HG02970 (cell line): Measurements from ENCODE around the gene TNFAIP8L2.

Experiments used
- ATAC-seq: cut with Tn5 transposase; IDR thresholded peaks from one replicate; pipeline ENCODE4 v1.9.1; 2021; ENCODE audit warnings: mild to moderate bottlenecking, moderate library complexity, moderate number of reproducible peaks; ENCODE audit not compliant: unreplicated experiment, low FRiP score

Gene TNFAIP8L2

DNA sequence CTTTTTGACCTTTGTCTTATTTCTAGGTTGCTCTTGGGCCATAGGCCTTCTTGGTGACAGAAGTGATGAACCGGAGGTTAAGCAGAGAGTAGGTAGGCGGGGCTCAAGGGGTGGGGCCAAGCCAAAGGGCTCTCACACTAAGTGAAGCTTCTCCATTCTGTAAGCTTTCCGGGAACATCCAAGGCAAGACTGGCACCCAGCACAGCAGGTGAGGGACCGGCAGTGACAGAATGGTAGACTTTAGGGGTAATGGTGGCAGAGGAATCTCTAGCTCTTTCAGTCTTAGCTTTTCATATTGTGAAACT, at the start of gene TNFAIP8L2:
Gene TNFAIP8L2 (plus strand): TSS at position 135 of the 305 bp plus-strand sequence. CDS start 2,049 bp downstream, outside the sequence.
- ATAC-seq = peak; percentile 34

GRCh38 chr1:151106894-151107293, 49.6 kb upstream of the TNFAIP8L2 start:
- no peak for ATAC-seq

- ATAC-seq = no peak
Observed at GRCh38 chr1:151108331-151108730, 48.1 kb upstream of the TNFAIP8L2 start.

DNA sequence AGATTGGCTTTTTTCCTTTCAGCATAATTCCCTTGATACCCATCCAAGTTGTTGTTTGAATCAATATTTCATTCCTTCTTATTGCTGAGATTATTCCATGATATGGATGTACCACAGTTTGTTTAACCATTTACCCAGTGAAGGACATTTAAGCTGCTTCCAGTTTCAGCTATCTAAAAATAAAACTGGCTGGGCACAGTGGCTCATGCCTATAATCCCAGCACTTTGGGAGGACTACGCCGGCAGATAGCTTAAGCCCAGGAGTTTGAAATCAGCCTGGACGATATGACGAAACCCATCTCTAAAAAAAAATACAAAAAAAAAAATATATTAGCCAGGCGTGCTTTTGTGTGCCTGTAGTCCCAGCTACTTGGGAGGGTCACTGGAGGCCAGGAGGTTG, 42.6 kb upstream of the TNFAIP8L2 start:
- ATAC-seq = no peak

DNA sequence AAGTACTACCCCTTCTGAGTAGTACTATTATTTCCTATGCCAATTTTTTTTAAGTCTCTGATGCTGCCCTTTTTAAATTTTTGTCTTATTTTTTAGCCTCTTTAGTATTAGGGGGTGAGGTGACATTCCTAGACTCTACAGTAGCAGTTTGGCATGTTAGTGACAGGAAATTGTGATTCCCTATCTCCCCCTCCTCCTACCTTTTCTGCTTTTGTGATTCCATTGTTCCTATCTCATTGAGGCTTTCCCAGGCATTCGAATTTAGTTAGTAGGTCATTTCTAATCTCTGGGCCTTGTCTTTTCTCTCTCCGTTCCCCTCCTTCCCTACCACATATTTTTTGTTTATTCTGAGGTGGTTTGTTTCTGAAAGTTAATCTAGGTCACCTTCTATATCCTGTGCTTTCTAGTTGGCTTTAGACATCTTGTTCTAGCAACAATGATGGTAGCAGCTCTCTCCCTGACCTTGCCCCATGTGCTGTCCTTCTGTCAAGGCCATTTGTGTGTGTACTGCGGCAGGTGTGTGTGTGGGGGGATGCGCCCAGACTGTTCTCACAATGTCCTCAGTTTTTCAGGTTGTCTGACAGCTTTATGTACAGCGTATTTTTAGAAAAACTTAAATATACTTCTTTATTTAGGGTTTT, 31.6 kb upstream of the TNFAIP8L2 start:
- ATAC-seq = no peak

DNA sequence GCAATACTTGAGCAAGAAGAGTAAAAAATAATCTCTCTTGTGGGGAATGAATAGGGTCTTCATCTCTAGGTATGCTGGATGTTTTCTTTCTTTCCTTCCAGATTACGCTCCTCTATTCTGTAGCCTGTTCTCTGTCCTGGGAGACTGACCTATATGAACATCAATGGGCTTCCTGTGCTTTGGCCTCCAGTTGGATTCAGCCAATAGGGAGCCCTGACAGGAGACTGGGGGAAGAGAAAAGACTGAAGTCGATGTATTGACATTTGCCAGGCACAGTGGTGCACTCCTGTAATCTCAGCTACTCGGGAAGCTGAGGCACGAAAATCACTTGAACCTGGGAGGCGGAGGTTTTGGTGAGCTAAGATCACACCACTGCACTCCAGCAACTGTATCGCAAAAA, 27.6 kb upstream of the TNFAIP8L2 start:
- ATAC-seq = no peak

- no peak for ATAC-seq
Observed at GRCh38 chr1:151130987-151131586, 25.4 kb upstream of the TNFAIP8L2 start.

GRCh38 chr1:151131701-151132334, 24.6 kb upstream of the TNFAIP8L2 start:
- no peak for ATAC-seq

DNA sequence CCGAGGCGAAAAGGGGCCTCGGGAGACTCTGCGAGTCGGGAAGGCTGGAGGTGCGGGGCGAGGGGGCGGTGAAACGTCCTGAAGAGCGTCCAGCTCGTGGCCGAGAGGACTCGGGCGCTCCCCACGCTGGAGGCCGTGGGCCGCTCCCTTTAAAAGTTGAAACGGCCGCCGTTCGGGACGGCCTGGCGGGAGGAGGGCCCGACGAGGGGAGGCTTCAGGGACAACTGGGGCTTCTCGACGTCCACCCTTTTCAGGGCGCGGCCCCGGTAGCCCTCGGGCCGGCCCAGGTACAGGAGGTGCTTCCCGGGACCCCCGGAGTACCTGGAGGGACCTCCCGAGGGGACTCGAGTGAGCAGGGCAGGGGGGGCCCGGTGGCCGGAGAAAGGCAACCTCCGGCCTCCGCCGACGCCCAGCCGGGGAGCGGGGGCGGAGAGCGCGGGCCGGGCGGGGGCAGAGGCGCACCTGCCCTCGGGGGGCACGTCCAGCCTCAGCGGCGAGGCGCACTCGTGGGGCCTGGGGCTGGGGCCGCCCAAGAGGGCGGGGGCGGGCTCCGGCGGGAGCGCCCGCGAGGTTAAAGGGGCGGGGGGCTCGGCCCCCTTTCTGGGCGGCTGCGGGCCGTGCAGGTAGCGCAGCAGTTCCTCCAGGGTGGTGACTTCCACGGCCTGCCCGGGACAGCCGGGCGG, 24.0 kb upstream of the TNFAIP8L2 start:
- ATAC-seq = no peak

DNA sequence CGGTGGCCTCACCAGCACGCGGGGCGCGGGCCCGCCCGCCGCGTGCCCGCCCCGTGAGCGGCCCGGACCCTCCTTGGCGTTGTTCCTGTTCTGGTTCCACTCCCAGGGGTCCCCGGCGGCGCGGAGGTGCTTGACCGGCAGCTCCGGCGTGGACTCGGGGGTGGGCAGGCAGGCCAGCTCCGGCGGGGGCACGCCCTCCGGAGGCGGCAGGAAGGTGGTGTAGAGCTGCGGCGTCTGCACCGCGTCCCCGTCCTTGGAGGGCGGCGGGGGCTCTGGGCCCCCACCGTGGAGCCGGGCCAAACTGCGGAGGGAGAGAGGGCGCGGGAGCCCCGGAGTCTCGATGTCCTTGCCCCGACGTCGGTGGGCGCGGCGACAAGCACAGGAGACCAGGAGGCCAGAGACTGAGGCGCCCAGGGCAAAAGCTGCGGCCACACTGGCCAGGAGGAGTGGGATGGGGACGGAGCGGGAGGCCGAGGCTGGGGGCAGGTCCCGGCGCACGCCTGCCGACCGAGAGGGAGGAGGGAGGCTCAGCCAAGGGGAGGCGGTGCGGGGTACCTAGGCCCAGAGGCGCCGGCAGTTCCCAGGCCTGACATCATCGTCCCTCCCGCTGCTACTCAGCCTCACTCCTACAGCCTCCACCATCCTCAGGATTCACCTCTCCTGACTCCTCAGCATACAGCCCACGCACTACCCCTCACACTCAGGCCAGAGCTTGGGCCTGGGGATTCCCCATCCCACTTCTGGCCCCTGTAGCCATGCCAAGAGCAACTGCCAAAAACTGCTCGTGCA, 23.2 kb upstream of the TNFAIP8L2 start:
- no peak for ATAC-seq

GRCh38 chr1:151134396-151134795, 22.1 kb upstream of the TNFAIP8L2 start:
- ATAC-seq = no peak

DNA sequence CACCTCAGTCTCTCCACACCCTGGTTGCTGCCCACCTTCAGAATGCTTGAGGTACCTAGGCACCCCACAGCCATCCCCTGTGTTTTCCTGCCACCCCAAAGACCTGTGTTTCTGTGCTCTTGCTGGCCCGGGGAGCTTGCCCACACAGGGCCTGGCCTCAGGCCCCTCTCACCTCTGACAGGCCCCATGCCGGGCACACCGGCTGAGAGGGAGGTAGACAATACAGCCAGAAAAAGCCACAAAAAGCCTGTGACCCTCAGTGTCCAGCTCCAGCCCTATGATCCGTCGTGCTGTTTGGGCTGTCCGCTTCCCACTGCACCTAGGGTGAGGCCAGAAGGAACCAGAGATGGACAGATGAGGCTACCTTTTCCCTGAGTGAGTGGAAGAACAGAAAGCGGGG, 21.5 kb upstream of the TNFAIP8L2 start:
- ATAC-seq = no peak

GRCh38 chr1:151135433-151136385, 20.7 kb upstream of the TNFAIP8L2 start:
- ATAC-seq = no peak

GRCh38 chr1:151137789-151138188, 18.7 kb upstream of the TNFAIP8L2 start:
- ATAC-seq = no peak

GRCh38 chr1:151142411-151143056, 13.9 kb upstream of the TNFAIP8L2 start:
- no peak for ATAC-seq

GRCh38 chr1:151143057-151143435, 13.4 kb upstream of the TNFAIP8L2 start:
- ATAC-seq = no peak

DNA sequence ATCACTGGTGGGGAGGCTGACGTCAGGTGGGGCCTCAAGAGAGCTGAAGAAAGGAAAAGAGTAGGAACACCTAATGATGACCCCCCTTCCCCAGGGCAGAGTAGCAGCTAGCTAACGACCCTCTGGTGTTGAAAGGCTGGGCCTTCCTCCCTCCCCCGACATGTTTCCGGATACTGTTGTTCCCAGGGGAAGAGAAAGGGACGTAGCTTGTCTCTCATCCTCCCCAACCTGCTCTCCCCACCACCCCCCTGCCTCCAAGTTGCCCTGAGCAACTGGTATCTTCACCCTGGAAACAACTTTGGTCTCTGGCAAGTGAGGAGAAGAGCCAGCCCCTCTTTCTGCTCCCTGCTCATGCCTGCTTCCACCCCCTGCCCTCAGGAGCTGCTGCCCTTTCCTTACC, 12.5 kb upstream of the TNFAIP8L2 start:
- ATAC-seq = no peak

DNA sequence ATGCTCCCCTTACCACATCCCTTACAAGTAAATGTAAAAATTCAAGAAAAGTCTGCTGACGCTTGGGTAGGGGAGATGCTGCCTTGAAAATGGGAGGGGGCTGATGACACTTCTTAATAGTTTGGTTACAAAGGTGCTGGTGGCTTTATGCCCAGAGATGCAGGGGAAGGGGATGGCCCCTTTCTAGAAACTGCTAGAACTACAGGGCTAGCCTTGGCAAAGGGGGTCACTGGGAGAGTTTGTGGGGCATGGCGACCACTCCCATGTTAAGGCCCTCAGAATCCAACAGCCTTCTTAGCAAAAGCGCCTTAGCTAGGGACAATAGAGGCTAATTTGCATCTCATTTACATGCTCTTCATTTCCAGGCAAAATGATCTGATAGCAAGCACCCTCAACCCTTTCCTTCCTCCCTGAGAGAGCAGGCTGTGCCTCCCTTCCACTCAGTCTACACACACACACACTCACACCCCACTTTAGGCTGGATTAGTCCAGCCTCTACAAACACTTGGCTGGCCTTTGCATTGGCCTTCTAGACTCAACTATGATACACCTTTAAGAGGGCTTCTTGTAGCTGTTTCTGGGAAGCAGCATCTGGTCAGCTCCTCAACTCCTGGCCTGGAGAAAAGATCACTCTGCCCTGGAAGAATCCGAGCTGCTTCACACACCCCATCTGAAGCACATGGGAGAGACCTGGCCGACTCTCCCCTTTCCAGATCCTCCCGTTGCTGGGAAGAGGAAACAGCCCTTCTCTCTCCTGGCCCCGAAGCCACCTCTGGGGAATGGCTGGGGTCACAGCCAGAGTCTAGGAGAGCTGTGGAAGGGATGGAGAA, 11.8 kb upstream of the TNFAIP8L2 start:
- no peak for ATAC-seq
